ENCODE measurements around the gene DGUOK.

The DGUOK gene

GRCh38 chr2:73989972-73990371, 63.3 kb downstream of the DGUOK start:
- POLR2A ChIA-PET: no interaction called here
- DNase-seq (ENCODE audit: extremely low spot score): no peak
- no peak for TF ChIP-seq CTCF (IDR thresholded peaks at IDR 0.05; ENCODE audit: control extremely low read depth, extremely low read depth, low read depth, missing control alignments)
- CTCF ChIA-PET: no interaction called here

- DNase-seq (ENCODE audit: extremely low spot score): no peak
- POLR2A ChIA-PET: no interaction called here
- no peak for TF ChIP-seq CTCF (IDR thresholded peaks at IDR 0.05; ENCODE audit: control extremely low read depth, extremely low read depth, low read depth, missing control alignments)
- CTCF ChIA-PET: no interaction called here
Measured at GRCh38 chr2:73990531-73990930, 63.9 kb downstream of the DGUOK start.

- CTCF ChIA-PET: no interaction called here
- no peak for DNase-seq (ENCODE audit: extremely low spot score)
- no peak for TF ChIP-seq CTCF (IDR thresholded peaks at IDR 0.05; ENCODE audit: control extremely low read depth, extremely low read depth, low read depth, missing control alignments)
- POLR2A ChIA-PET: no interaction called here
Measured at GRCh38 chr2:73992036-73992435, 65.4 kb downstream of the DGUOK start.

GRCh38 chr2:73993376-73993775, 66.7 kb downstream of the DGUOK start:
- POLR2A ChIA-PET: no interaction called here

GRCh38 chr2:73993778-73994177, 67.1 kb downstream of the DGUOK start:
- POLR2A ChIA-PET: interaction anchor here (0.7 kb wide), 1 partner anchor 8 kb away, joined by 4 read pairs; no protein-coding TSS in a partner anchor
- TF ChIP-seq CTCF (IDR thresholded peaks at IDR 0.05; ENCODE audit: control extremely low read depth, extremely low read depth, low read depth, missing control alignments): no peak
- CTCF ChIA-PET: interaction anchor here (0.7 to 1.5 kb wide), 3 partner anchors 10 to 111 kb away, joined by 3 to 4 read pairs (median 4); no protein-coding TSS in a partner anchor
- DNase-seq (ENCODE audit: extremely low spot score): no peak

More at GRCh38 chr2:73993376-73993775, 66.7 kb downstream of the DGUOK start:
- TF ChIP-seq CTCF (IDR thresholded peaks at IDR 0.05; ENCODE audit: control extremely low read depth, extremely low read depth, low read depth, missing control alignments): no peak
- CTCF ChIA-PET: interaction anchor here (0.7 to 1.5 kb wide), 3 partner anchors 10 to 112 kb away, joined by 3 to 4 read pairs (median 4); no protein-coding TSS in a partner anchor
- no peak for DNase-seq (ENCODE audit: extremely low spot score)

- ChIA-PET POLR2A (interaction anchor here (0.7 kb wide), 1 partner anchor 9 kb away, joined by 4 read pairs; no protein-coding TSS in a partner anchor), CTCF (interaction anchor here (1.3 to 1.8 kb wide), 3 partner anchors 9 to 111 kb away, joined by 4 read pairs; no protein-coding TSS in a partner anchor)
- no peak for TF ChIP-seq CTCF (IDR thresholded peaks at IDR 0.05; ENCODE audit: control extremely low read depth, extremely low read depth, low read depth, missing control alignments)
- no peak for DNase-seq (ENCODE audit: extremely low spot score)
Measured at GRCh38 chr2:73994178-73994831, 67.6 kb downstream of the DGUOK start.

Data from GM10248 (cell line).